ENCODE results near the gene PRKCA.

Gene PRKCA

GRCh38 chr17:66859353-66859752 is 556.9 kb downstream of the PRKCA start:
- Histone ChIP-seq H3K79me2 (ENCODE audit: low read length) (no peaks in the 10 kb centered on the region), H3K27ac (ENCODE audit: low read length) (no peak overlapping the region), H3K9me3 (ENCODE audit: insufficient read depth, low read length) (peaks cover 4% of the 10 kb centered on the region; the same call in 1 of the 2 replicates), H3K36me3 (replicated peaks; ENCODE audit: low read depth, low read length) (no peaks in the 10 kb centered on the region), H3K4me3 (ENCODE audit: low read length) (no peak overlapping the region), H3K4me1 (ENCODE audit: low read length) (no peaks in the 10 kb centered on the region), H3K9ac (ENCODE audit: low read length) (no peak overlapping the region), H3K27me3 (ENCODE audit: low read depth, low read length) (peaks cover 4% of the 10 kb centered on the region; the same call in 1 of the 2 replicates), H4K20me1 (ENCODE audit: insufficient read depth, low read length) (no peaks in the 10 kb centered on the region), H2AFZ (ENCODE audit: low read depth, low read length) (no peak overlapping the region), H3K4me2 (ENCODE audit: low read length) (no peak overlapping the region)
- no peak for TF ChIP-seq EZH2phosphoT487 (IDR thresholded peaks at IDR 0.05; ENCODE audit: low read depth)
- no peak for TF ChIP-seq CTCF (IDR thresholded peaks at IDR 0.05; ENCODE audit: low read depth, low read length)

DNA sequence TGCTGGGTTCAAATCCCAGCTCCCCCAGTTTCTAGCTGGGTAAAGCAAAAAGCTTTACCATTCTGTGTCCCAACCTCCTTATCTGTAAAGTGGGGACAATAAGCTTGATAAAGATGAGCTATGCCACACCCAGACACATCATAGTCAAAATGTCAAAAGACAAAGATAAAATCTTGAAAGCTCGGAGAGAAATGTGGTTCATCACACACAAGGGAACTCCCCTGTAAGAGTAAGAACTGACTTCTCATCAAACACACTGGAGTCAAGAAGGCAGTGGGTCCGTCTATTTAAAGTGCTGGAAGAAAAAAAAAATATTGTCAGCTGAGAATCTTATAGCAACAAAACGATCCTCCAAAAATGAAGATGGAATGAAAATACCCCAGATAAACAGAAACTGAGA is 557.8 kb downstream of the PRKCA start:
- H3K9me3 ChIP-seq (ENCODE audit: insufficient read depth, low read length) = no peaks in the 10 kb centered on the region
- H4K20me1 ChIP-seq (ENCODE audit: insufficient read depth, low read length) = no peaks in the 10 kb centered on the region
- TF ChIP-seq EZH2phosphoT487 (IDR thresholded peaks at IDR 0.05; ENCODE audit: low read depth) = no peak
- TF ChIP-seq CTCF (IDR thresholded peaks at IDR 0.05; ENCODE audit: low read depth, low read length) = no peak

More for the DNA sequence above, 557.8 kb downstream of the PRKCA start:
- H3K27ac ChIP-seq (ENCODE audit: low read length) = no peak overlapping the region
- no peak overlapping the region for H2AFZ ChIP-seq (ENCODE audit: low read depth, low read length)
- H3K4me3 ChIP-seq (ENCODE audit: low read length) = no peak overlapping the region
- no peak overlapping the region for H3K4me2 ChIP-seq (ENCODE audit: low read length)
- H3K27me3 ChIP-seq (ENCODE audit: low read depth, low read length) = peaks cover 5% of the 10 kb centered on the region; the same call in 1 of the 2 replicates
- H3K9ac ChIP-seq (ENCODE audit: low read length) = no peak overlapping the region
- no peaks in the 10 kb centered on the region for H3K79me2 ChIP-seq (ENCODE audit: low read length)
- no peaks in the 10 kb centered on the region for H3K36me3 ChIP-seq (replicated peaks; ENCODE audit: low read depth, low read length)
- H3K4me1 ChIP-seq (ENCODE audit: low read length) = no peaks in the 10 kb centered on the region
